Measurements from ENCODE around the gene SLC66A1. TPM values are rescaled to one million over a fixed set of nuclear protein-coding genes. Genes with fewer than 3 reads are reported as not detected.

Gene SLC66A1
- total RNA-seq (2014; rRNA removed), result 27.7 and 28.9 TPM in 2 replicates
- percentile 66 among the genes with signal in this experiment for Bru-seq, nascent RNA
- percentile 71 among the genes with signal in this experiment for BruChase-seq, experiment 1, labeled RNA remaining after a 6-hour chase
- BruChase-seq, experiment 2, labeled RNA remaining after a 2-hour chase, result percentile 66 among the genes with signal in this experiment
- long read RNA-seq, transcript PQLC2-202 (9 exons, 1,805 nt), result major isoform, 13 of 54 reads
- long read RNA-seq, transcript PQLC2-201 (8 exons, 2,153 nt), result minor isoform, 10 of 54 reads
- long read RNA-seq, partial matches to known transcripts, result 11 of 54 reads
- long read RNA-seq, other reads (novel, unspliced or antisense), result 14 of 54 reads

GRCh38 chr1:19311931-19312781 is at the start of gene SLC66A1, which contains the start of gene AKR7A2:
Gene SLC66A1 (plus strand): TSS chr1:19312326. CDS start chr1:19317678, 5,352 bp downstream.
Gene AKR7A2 (minus strand): TSS chr1:19312144. CDS start chr1:19312124, 20 bp downstream.
- TF ChIP-seq CTCF (conservative IDR thresholded peaks at IDR 0.05; ENCODE audit: low read depth, low read length) (no peak), EZH2phosphoT487 (IDR thresholded peaks at IDR 0.05; ENCODE audit: borderline replicate concordance, low read length) (no peak), EZH2 (IDR thresholded peaks at IDR 0.05; ENCODE audit: low read length, unreplicated experiment) (no peak)
- DNase-seq (peak; percentile 94), ATAC-seq (peak; percentile 84)
- Histone ChIP-seq H3F3A (ENCODE audit: low read length, unreplicated experiment) (no peaks in the 10 kb centered on the region), H3K27me3 (ENCODE audit: low read length) (no peaks in the 10 kb centered on the region), H4K20me1 (ENCODE audit: low read length) (0 out of 2 replicates have a peak, but pooled peaks cover 8% of the 10 kb centered on the region), H3K4me3 (ENCODE audit: low read length) (peak within 1 kb of the TSS; percentile 94), H3K36me3 (ENCODE audit: low read depth, low read length) (peaks cover 13% of the 10 kb centered on the region; the same call in 1 of the 2 replicates), H3K9ac (ENCODE audit: low read length) (peak within 1 kb of the TSS; percentile 95), H3K9me2 (replicated peaks; ENCODE audit: low read length) (no peaks in the 10 kb centered on the region), H3K79me2 (ENCODE audit: low read length) (peaks cover 60% of the 10 kb centered on the region), H3K9me3 (ENCODE audit: low read length) (no peaks in the 10 kb centered on the region), H3K4me1 (ENCODE audit: insufficient read depth, low read length) (peaks cover 48% of the 10 kb centered on the region), H2AFZ (ENCODE audit: low read length) (peak within 1 kb of the TSS; percentile 89), H3K27ac (ENCODE audit: low read length) (peak within 1 kb of the TSS; percentile 8), H3K4me2 (ENCODE audit: low read length) (peak within 1 kb of the TSS; percentile 96)
- BruUV-seq (replicated peaks), result no TSS peak
- POLR2A ChIA-PET (ENCODE audit: unreplicated experiment), result no interaction called here
- intact Hi-C loops (cut with micrococcal nuclease), result no loop called here
- CTCF ChIA-PET, result interaction anchor here (0.5 kb wide), 2 partner anchors 27 to 347 kb away, joined by 3 to 10 read pairs; no protein-coding TSS in a partner anchor

- TF ChIP-seq EZH2phosphoT487 (IDR thresholded peaks at IDR 0.05; ENCODE audit: borderline replicate concordance, low read length) (no peak), EZH2 (IDR thresholded peaks at IDR 0.05; ENCODE audit: low read length, unreplicated experiment) (no peak), CTCF (conservative IDR thresholded peaks at IDR 0.05; ENCODE audit: low read depth, low read length) (no peak)
- Histone ChIP-seq H3K27ac (ENCODE audit: low read length) (no peak overlapping the region), H3K9me2 (replicated peaks; ENCODE audit: low read length) (no peaks in the 10 kb centered on the region), H4K20me1 (ENCODE audit: low read length) (no peaks in the 10 kb centered on the region), H2AFZ (ENCODE audit: low read length) (no peak overlapping the region), H3K9me3 (ENCODE audit: low read length) (no peaks in the 10 kb centered on the region), H3K4me3 (ENCODE audit: low read length) (no peak overlapping the region), H3K4me2 (ENCODE audit: low read length) (no peak overlapping the region), H3K27me3 (ENCODE audit: low read length) (no peaks in the 10 kb centered on the region), H3K36me3 (ENCODE audit: low read depth, low read length) (peaks cover 19% of the 10 kb centered on the region), H3K79me2 (ENCODE audit: low read length) (no peaks in the 10 kb centered on the region), H3K4me1 (ENCODE audit: insufficient read depth, low read length) (no peaks in the 10 kb centered on the region), H3F3A (ENCODE audit: low read length, unreplicated experiment) (no peaks in the 10 kb centered on the region), H3K9ac (ENCODE audit: low read length) (no peak overlapping the region)
- ChIA-PET CTCF (no interaction called here), POLR2A (ENCODE audit: unreplicated experiment) (no interaction called here)
- BruUV-seq (replicated peaks), result no TSS peak
- intact Hi-C loops (cut with micrococcal nuclease), result no loop called here
- no peak for ATAC-seq
- no peak for DNase-seq
Observed at GRCh38 chr1:19262744-19263143, 49.4 kb upstream of the SLC66A1 start.
